ENCODE data around the gene ZBTB44.

The ZBTB44 gene

GRCh38 chr11:130313383-130314183, 1.1 kb downstream of the ZBTB44 start:
- no peak for ATAC-seq
- no peak for TF ChIP-seq ZC3H10 (CRISPR knock-in tag; IDR thresholded peaks at IDR 0.05)
- no peak for TF ChIP-seq CSDC2 (CRISPR knock-in tag; IDR thresholded peaks at IDR 0.05)

GRCh38 chr11:130312046-130312445, 2.7 kb downstream of the ZBTB44 start:
- no peak for TF ChIP-seq OSR1 (CRISPR knock-in tag; IDR thresholded peaks at IDR 0.05)
- no peak for TF ChIP-seq ESRRG (CRISPR knock-in tag; IDR thresholded peaks at IDR 0.05)
- TF ChIP-seq PATZ1 (CRISPR knock-in tag; IDR thresholded peaks at IDR 0.05; ENCODE audit: borderline replicate concordance) = no peak
- no peak for TF ChIP-seq RARB (CRISPR knock-in tag; IDR thresholded peaks at IDR 0.05)
- TF ChIP-seq TCF4 (CRISPR knock-in tag; IDR thresholded peaks at IDR 0.05; ENCODE audit: borderline replicate concordance) = no peak
- TF ChIP-seq GLIS3 (CRISPR knock-in tag; IDR thresholded peaks at IDR 0.05) = no peak
- TF ChIP-seq CSDC2 (CRISPR knock-in tag; IDR thresholded peaks at IDR 0.05) = no peak
- no peak for TF ChIP-seq ZNF8 (CRISPR knock-in tag; IDR thresholded peaks at IDR 0.05)
- TF ChIP-seq POU6F1 (CRISPR knock-in tag; IDR thresholded peaks at IDR 0.05; ENCODE audit: borderline replicate concordance, low read depth) = no peak
- TF ChIP-seq ARNTL (CRISPR knock-in tag; IDR thresholded peaks at IDR 0.05; ENCODE audit: borderline replicate concordance, low read depth) = no peak
- TF ChIP-seq ZFP30 (CRISPR knock-in tag; IDR thresholded peaks at IDR 0.05) = no peak
- no peak for TF ChIP-seq CREB5 (CRISPR knock-in tag; IDR thresholded peaks at IDR 0.05; ENCODE audit: low read depth)
- no peak for ATAC-seq

GRCh38 chr11:130310622-130311021, 4.1 kb downstream of the ZBTB44 start:
- ATAC-seq = no peak
- no peak for TF ChIP-seq CSRNP3 (CRISPR knock-in tag; IDR thresholded peaks at IDR 0.05)
- TF ChIP-seq OSR1 (CRISPR knock-in tag; IDR thresholded peaks at IDR 0.05) = no peak
- no peak for TF ChIP-seq BACH2 (CRISPR knock-in tag; IDR thresholded peaks at IDR 0.05; ENCODE audit: borderline replicate concordance)
- no peak for TF ChIP-seq ZFP30 (CRISPR knock-in tag; IDR thresholded peaks at IDR 0.05)
- TF ChIP-seq ZFP3 (CRISPR knock-in tag; IDR thresholded peaks at IDR 0.05) = no peak
- no peak for TF ChIP-seq TCF4 (CRISPR knock-in tag; IDR thresholded peaks at IDR 0.05; ENCODE audit: borderline replicate concordance)
- TF ChIP-seq ISL1 (CRISPR knock-in tag; IDR thresholded peaks at IDR 0.05) = no peak
- TF ChIP-seq TSHZ2 (CRISPR knock-in tag; IDR thresholded peaks at IDR 0.05) = no peak
- no peak for TF ChIP-seq POU6F1 (CRISPR knock-in tag; IDR thresholded peaks at IDR 0.05; ENCODE audit: borderline replicate concordance, low read depth)
- no peak for TF ChIP-seq ARNTL (CRISPR knock-in tag; IDR thresholded peaks at IDR 0.05; ENCODE audit: borderline replicate concordance, low read depth)
- no peak for TF ChIP-seq GLIS3 (CRISPR knock-in tag; IDR thresholded peaks at IDR 0.05)
- TF ChIP-seq CREB5 (CRISPR knock-in tag; IDR thresholded peaks at IDR 0.05; ENCODE audit: low read depth) = no peak
- TF ChIP-seq ZNF70 (CRISPR knock-in tag; IDR thresholded peaks at IDR 0.05) = no peak
- no peak for TF ChIP-seq TOX (CRISPR knock-in tag; IDR thresholded peaks at IDR 0.05; ENCODE audit: borderline replicate concordance)
- TF ChIP-seq CSDC2 (CRISPR knock-in tag; IDR thresholded peaks at IDR 0.05) = no peak
- no peak for TF ChIP-seq ZNF8 (CRISPR knock-in tag; IDR thresholded peaks at IDR 0.05)
